Measurements from ENCODE around the gene ITIH5.

DNA sequence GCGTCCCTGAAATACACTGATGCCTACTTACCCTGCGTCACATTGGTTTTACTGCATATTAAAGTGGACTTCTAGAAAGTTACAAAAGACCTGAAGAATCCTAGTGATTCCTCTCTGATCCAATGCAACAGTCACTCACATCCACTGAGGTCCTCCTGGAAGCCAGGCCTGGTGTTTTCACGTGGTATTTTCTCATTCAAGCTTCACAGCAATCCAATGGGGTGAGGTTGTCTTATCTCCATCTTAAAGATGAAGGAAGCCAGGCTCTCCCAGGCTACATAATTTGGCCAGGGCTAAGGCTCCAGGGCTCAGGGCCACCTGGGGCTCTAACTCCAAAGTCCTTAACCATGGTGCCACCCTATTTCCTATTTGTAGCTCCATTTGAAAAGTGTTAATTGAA lies 129.6 kb downstream of the ITIH5 start:
- no peak for TF ChIP-seq POLR2A (IDR thresholded peaks at IDR 0.05; ENCODE audit: low read length)
- no peak for TF ChIP-seq GATA1 (IDR thresholded peaks at IDR 0.05; ENCODE audit: low read depth, low read length)
